ENCODE results near the gene TOMM20. TPM values are rescaled to one million over a fixed set of nuclear protein-coding genes. Genes with fewer than 3 reads are reported as not detected.

Gene TOMM20
- total and polyA plus RNA-seq, 2 donors (not counting 1 experiment from before 2014, with no cell fraction given) = 25.0 to 77.3 TPM

GRCh38 chr1:235102993-235103411 lies 25.6 kb downstream of the TOMM20 start:
- TF ChIP-seq EZH2 (IDR thresholded peaks at IDR 0.05; ENCODE audit: borderline replicate concordance, insufficient read depth, low read depth, low read length, poor library complexity, severe bottlenecking) = no peak
- TF ChIP-seq, protein P1, sequence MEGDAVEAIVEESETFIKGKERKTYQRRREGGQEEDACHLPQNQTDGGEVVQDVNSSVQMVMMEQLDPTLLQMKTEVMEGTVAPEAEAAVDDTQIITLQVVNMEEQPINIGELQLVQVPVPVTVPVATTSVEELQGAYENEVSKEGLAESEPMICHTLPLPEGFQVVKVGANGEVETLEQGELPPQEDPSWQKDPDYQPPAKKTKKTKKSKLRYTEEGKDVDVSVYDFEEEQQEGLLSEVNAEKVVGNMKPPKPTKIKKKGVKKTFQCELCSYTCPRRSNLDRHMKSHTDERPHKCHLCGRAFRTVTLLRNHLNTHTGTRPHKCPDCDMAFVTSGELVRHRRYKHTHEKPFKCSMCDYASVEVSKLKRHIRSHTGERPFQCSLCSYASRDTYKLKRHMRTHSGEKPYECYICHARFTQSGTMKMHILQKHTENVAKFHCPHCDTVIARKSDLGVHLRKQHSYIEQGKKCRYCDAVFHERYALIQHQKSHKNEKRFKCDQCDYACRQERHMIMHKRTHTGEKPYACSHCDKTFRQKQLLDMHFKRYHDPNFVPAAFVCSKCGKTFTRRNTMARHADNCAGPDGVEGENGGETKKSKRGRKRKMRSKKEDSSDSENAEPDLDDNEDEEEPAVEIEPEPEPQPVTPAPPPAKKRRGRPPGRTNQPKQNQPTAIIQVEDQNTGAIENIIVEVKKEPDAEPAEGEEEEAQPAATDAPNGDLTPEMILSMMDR (IDR thresholded peaks at IDR 0.05) = no peak
- Histone ChIP-seq H3K27me3 (replicated peaks in 1 of 4; ENCODE audit: control extremely low read depth in 1 of 4, control insufficient read depth in 3 of 4, insufficient read depth in 4 of 4, low read length in 3 of 4) (no peaks in the 10 kb centered on the region), H3K9me3 (ENCODE audit: control extremely low read depth in 1 of 3, control insufficient read depth in 2 of 3, insufficient read depth in 1 of 3, low read length in 2 of 3) (peaks cover 0 to 4% (median 0%) of the 10 kb centered on the region in 3 donors), H3K4me3 (ENCODE audit: control extremely low read depth in 1 of 5, extremely low read depth in 1 of 5, insufficient read depth in 1 of 5, low read depth in 2 of 5, low read length in 4 of 5) (no peak overlapping the region), H3K36me3 (replicated peaks in 1 of 2; ENCODE audit: control extremely low read depth in 1 of 2, control insufficient read depth in 1 of 2, extremely low read depth in 1 of 2, insufficient read depth in 2 of 2, low read length in 1 of 2) (no peaks in the 10 kb centered on the region), H4K20me1 (ENCODE audit: control insufficient read depth, insufficient read depth, low read length, poor library complexity, severe bottlenecking) (no peaks in the 10 kb centered on the region), H3K4me1 (ENCODE audit: control insufficient read depth in 2 of 2, insufficient read depth in 2 of 2, low read length in 2 of 2) (peaks cover 7 to 38% of the 10 kb centered on the region in 2 donors), H3K4me2 (replicated peaks; ENCODE audit: low read depth, low read length, poor library complexity, severe bottlenecking) (no peak overlapping the region), H3K27ac (ENCODE audit: low read length in 2 of 2) (no peak overlapping the region), H2AFZ (ENCODE audit: insufficient read depth, low read depth, low read length, poor library complexity, severe bottlenecking) (no peak overlapping the region), H3K9ac (ENCODE audit: low read length) (no peak overlapping the region), H3K79me2 (ENCODE audit: control insufficient read depth, insufficient read depth, low read length) (no peaks in the 10 kb centered on the region)
- H3K27ac Mint-ChIP-seq = no peak overlapping the region
- no peaks in the 10 kb centered on the region for H3K9me3 Mint-ChIP-seq (ENCODE audit: insufficient read depth)
- POLR2A ChIA-PET = interaction anchor here (0.7 kb wide), 3 partner anchors 313 to 513 kb away, joined by 3 to 4 read pairs (median 3); no protein-coding TSS in a partner anchor
- no peak for DNase-seq
- H3K4me1 Mint-ChIP-seq = peaks cover 39% of the 10 kb centered on the region
- no peaks in the 10 kb centered on the region for H3K27me3 Mint-ChIP-seq
- no CpG with 5 or more reads among the region's 4 CpGs for WGBS (ENCODE audit: insufficient coverage)
- CTCF ChIA-PET = interaction anchor here (0.7 to 1.8 kb wide), 14 partner anchors 11 to 625 kb away, joined by 3 to 7 read pairs (median 4); no protein-coding TSS in a partner anchor
- intact Hi-C loops (cut with micrococcal nuclease) = loop anchor here (5.0 kb wide), 1 partner anchor 149 kb away; no protein-coding TSS in a partner anchor
- ATAC-seq (ENCODE audit: low read depth) = no peak
- H3K4me3 Mint-ChIP-seq = no peak overlapping the region

- no peak overlapping the region for H3K4me2 ChIP-seq (replicated peaks; ENCODE audit: low read depth, low read length, poor library complexity, severe bottlenecking)
- CTCF ChIA-PET = interaction anchor here (0.7 to 1.8 kb wide), 4 partner anchors 14 to 65 kb away, joined by 3 to 7 read pairs (median 4); no protein-coding TSS in a partner anchor
- TF ChIP-seq, protein P1 (IDR thresholded peaks at IDR 0.05) = no peak
- no peak for TF ChIP-seq EZH2 (IDR thresholded peaks at IDR 0.05; ENCODE audit: borderline replicate concordance, insufficient read depth, low read depth, low read length, poor library complexity, severe bottlenecking)
- WGBS (ENCODE audit: insufficient coverage) = 100% methylated on average over 2 of the region's 3 CpGs
- Mint-ChIP-seq H3K9me3 (ENCODE audit: insufficient read depth) (no peaks in the 10 kb centered on the region), H3K27me3 (no peaks in the 10 kb centered on the region), H3K4me3 (no peak overlapping the region), H3K4me1 (peaks cover 39% of the 10 kb centered on the region), H3K27ac (no peak overlapping the region)
- no peak overlapping the region for H3K4me3 ChIP-seq (ENCODE audit: control extremely low read depth in 1 of 5, extremely low read depth in 1 of 5, insufficient read depth in 1 of 5, low read depth in 2 of 5, low read length in 4 of 5)
- no peaks in the 10 kb centered on the region for H3K36me3 ChIP-seq (replicated peaks in 1 of 2; ENCODE audit: control extremely low read depth in 1 of 2, control insufficient read depth in 1 of 2, extremely low read depth in 1 of 2, insufficient read depth in 2 of 2, low read length in 1 of 2)
- peaks cover 0 to 4% (median 0%) of the 10 kb centered on the region in 3 donors for H3K9me3 ChIP-seq (ENCODE audit: control extremely low read depth in 1 of 3, control insufficient read depth in 2 of 3, insufficient read depth in 1 of 3, low read length in 2 of 3)
- ATAC-seq (ENCODE audit: low read depth) (no peak), DNase-seq (no peak)
- H3K4me1 ChIP-seq (ENCODE audit: control insufficient read depth in 2 of 2, insufficient read depth in 2 of 2, low read length in 2 of 2) = peaks cover 7 to 38% of the 10 kb centered on the region in 2 donors
- H3K9ac ChIP-seq (ENCODE audit: low read length) = no peak overlapping the region
- intact Hi-C loops (cut with micrococcal nuclease) = loop anchor here (5.0 kb wide), 1 partner anchor 150 kb away; no protein-coding TSS in a partner anchor
- POLR2A ChIA-PET = no interaction called here
- no peak overlapping the region for H3K27ac ChIP-seq (ENCODE audit: low read length in 2 of 2)
- H2AFZ ChIP-seq (ENCODE audit: insufficient read depth, low read depth, low read length, poor library complexity, severe bottlenecking) = no peak overlapping the region
- H3K79me2 ChIP-seq (ENCODE audit: control insufficient read depth, insufficient read depth, low read length) = no peaks in the 10 kb centered on the region
- H4K20me1 ChIP-seq (ENCODE audit: control insufficient read depth, insufficient read depth, low read length, poor library complexity, severe bottlenecking) = no peaks in the 10 kb centered on the region
- H3K27me3 ChIP-seq (replicated peaks in 1 of 4; ENCODE audit: control extremely low read depth in 1 of 4, control insufficient read depth in 3 of 4, insufficient read depth in 4 of 4, low read length in 3 of 4) = no peaks in the 10 kb centered on the region
Observed at GRCh38 chr1:235102259-235102582, 26.4 kb downstream of the TOMM20 start.

Data from B cell (primary cell).